Osteoblast (primary cell): Measurements from ENCODE around the gene GRIK2. TPM values are rescaled to one million over a fixed set of nuclear protein-coding genes. Genes with fewer than 3 reads are reported as not detected.

Experiments
- DNase-seq: peaks from one replicate; pipeline ENCODE4 v3.0.0; 2011; ENCODE audit warnings: low spot score, mixed read lengths; ENCODE audit not compliant: insufficient read length; ENCODE audit errors: missing footprints
- H2AFZ ChIP-seq: 2 replicates; pipeline ENCODE4 v1.6.0; 2011; ENCODE audit warnings: mild to moderate bottlenecking, low read length
- H3K27ac ChIP-seq: 2 replicates; pipeline ENCODE4 v1.5.1; 2011; ENCODE audit warnings: mild to moderate bottlenecking, low read depth, low read length, moderate library complexity
- H3K27me3 ChIP-seq: 2 replicates; pipeline ENCODE4 v1.6.0; 2012; ENCODE audit warnings: mild to moderate bottlenecking, control low read depth, inconsistent platforms, low read length, moderate library complexity; ENCODE audit not compliant: insufficient read depth
- H3K36me3 ChIP-seq: 2 replicates; pipeline ENCODE4 v1.5.1; 2011; ENCODE audit warnings: mild to moderate bottlenecking, low read length, control low read depth, moderate library complexity; ENCODE audit not compliant: insufficient read depth
- H3K4me1 ChIP-seq: 2 replicates; pipeline ENCODE4 v1.5.1; 2011; ENCODE audit warnings: mild to moderate bottlenecking, low read length, control low read depth, moderate library complexity; ENCODE audit not compliant: insufficient read depth
- H3K4me2 ChIP-seq: 2 replicates; pipeline ENCODE4 v1.6.0; 2011; ENCODE audit warnings: mild to moderate bottlenecking, low read length; ENCODE audit not compliant: insufficient read depth
- H3K4me3 ChIP-seq: fragments of 200-600 bp; sonication (generic); 3 replicates; pipeline ENCODE4 v1.5.1; 2012; ENCODE audit warnings: mild to moderate bottlenecking, low read length, inconsistent platforms; ENCODE audit not compliant: insufficient read depth
- H3K79me2 ChIP-seq: 2 replicates; pipeline ENCODE4 v1.6.0; 2012; ENCODE audit warnings: mild to moderate bottlenecking, low read length, control low read depth, inconsistent platforms; ENCODE audit not compliant: insufficient read depth
- H3K9me3 ChIP-seq: 2 replicates; pipeline ENCODE4 v1.5.1; 2011; ENCODE audit warnings: low read depth, low read length, control low read depth
- H4K20me1 ChIP-seq: 2 replicates; pipeline ENCODE4 v1.6.0; 2012; ENCODE audit warnings: mild to moderate bottlenecking, low read length, control low read depth; ENCODE audit not compliant: insufficient read depth
- CTCF ChIP-seq: IDR thresholded peaks from 2 replicates; pipeline ENCODE4 v1.5.1; 2011; ENCODE audit warnings: mild to moderate bottlenecking, low read depth, low read length, moderate library complexity; ENCODE audit errors: extremely low read depth
- total RNA-seq: library from RNA; depleted of rRNA; stranded (reverse); fragments of >200 nt; gene quantifications from 2 replicates; pipeline ENCODE4 v1.2.3, GENCODE V29; 2012

GRIK2 gene
- total RNA-seq, 1 donor = 0.72 TPM

- no peaks in the 10 kb centered on the region for H3K9me3 ChIP-seq
- H3K4me2 ChIP-seq = no peak overlapping the region
- no peak overlapping the region for H3K27ac ChIP-seq
- no peaks in the 10 kb centered on the region for H3K36me3 ChIP-seq
- H3K27me3 ChIP-seq = no peaks in the 10 kb centered on the region
- H2AFZ ChIP-seq = no peak overlapping the region
- no peak for TF ChIP-seq CTCF
- no peaks in the 10 kb centered on the region for H4K20me1 ChIP-seq
- no peaks in the 10 kb centered on the region for H3K4me1 ChIP-seq
- H3K79me2 ChIP-seq = no peaks in the 10 kb centered on the region
- DNase-seq = no peak
- no peak overlapping the region for H3K4me3 ChIP-seq
Observed at GRCh38 chr6:101478891-101479290, 85.4 kb downstream of the GRIK2 start.

- H3K79me2 ChIP-seq = no peaks in the 10 kb centered on the region
- H3K4me2 ChIP-seq = no peak overlapping the region
- no peaks in the 10 kb centered on the region for H3K9me3 ChIP-seq
- no peak overlapping the region for H3K27ac ChIP-seq
- H3K4me1 ChIP-seq = no peaks in the 10 kb centered on the region
- no peak for TF ChIP-seq CTCF
- H3K27me3 ChIP-seq = no peaks in the 10 kb centered on the region
- DNase-seq = no peak
- no peak overlapping the region for H3K4me3 ChIP-seq
- H3K36me3 ChIP-seq = no peaks in the 10 kb centered on the region
- no peak overlapping the region for H2AFZ ChIP-seq
- H4K20me1 ChIP-seq = no peaks in the 10 kb centered on the region
Observed at GRCh38 chr6:101482606-101483005, 89.1 kb downstream of the GRIK2 start.

GRCh38 chr6:101484781-101485180 is 91.3 kb downstream of the GRIK2 start:
- no peak overlapping the region for H3K4me2 ChIP-seq
- no peaks in the 10 kb centered on the region for H3K4me1 ChIP-seq
- H3K4me3 ChIP-seq = no peak overlapping the region
- no peak overlapping the region for H3K27ac ChIP-seq
- H3K79me2 ChIP-seq = no peaks in the 10 kb centered on the region
- no peak overlapping the region for H2AFZ ChIP-seq
- no peak for DNase-seq
- H3K27me3 ChIP-seq = no peaks in the 10 kb centered on the region
- H3K9me3 ChIP-seq = no peaks in the 10 kb centered on the region
- no peaks in the 10 kb centered on the region for H3K36me3 ChIP-seq
- no peaks in the 10 kb centered on the region for H4K20me1 ChIP-seq
- TF ChIP-seq CTCF = no peak

GRCh38 chr6:101486124-101486523 is 92.6 kb downstream of the GRIK2 start:
- Histone ChIP-seq H2AFZ (no peak overlapping the region), H3K9me3 (no peaks in the 10 kb centered on the region), H4K20me1 (no peaks in the 10 kb centered on the region), H3K4me2 (no peak overlapping the region), H3K79me2 (no peaks in the 10 kb centered on the region), H3K36me3 (no peaks in the 10 kb centered on the region), H3K4me1 (no peaks in the 10 kb centered on the region), H3K4me3 (no peak overlapping the region), H3K27me3 (no peaks in the 10 kb centered on the region), H3K27ac (no peak overlapping the region)
- DNase-seq = no peak
- TF ChIP-seq CTCF = no peak
